Urinary bladder (tissue), 4 donors: Measurements from ENCODE around the gene STK32B. TPM values are rescaled to one million over a fixed set of nuclear protein-coding genes. Genes with fewer than 3 reads are reported as not detected.

Source experiments
- DNase-seq: peaks from one replicate; pipeline ENCODE4 v3.0.0-alpha.2; 2015; ENCODE audit errors: extremely low spot score
- H3K27ac ChIP-seq: one replicate; pipeline ENCODE4 v1.5.1; 2013; ENCODE audit warnings: low read depth, mild to moderate bottlenecking, moderate library complexity
- H3K36me3 ChIP-seq: one replicate; pipeline ENCODE4 v1.6.1; 2013; ENCODE audit warnings: mild to moderate bottlenecking, moderate library complexity; ENCODE audit not compliant: insufficient read depth
- H3K4me1 ChIP-seq: one replicate; pipeline ENCODE4 v1.6.1; 2013; ENCODE audit warnings: mild to moderate bottlenecking, moderate library complexity; ENCODE audit not compliant: insufficient read depth
- H3K4me3 ChIP-seq: one replicate; pipeline ENCODE4 v1.5.1; 2013; ENCODE audit warnings: low read depth, low read length
- WGBS: extraction: QIAGEN DNeasy Blood & Tissue Kit; methylation state at CpG from one replicate; pipeline ENCODE4 v1.1.7; 2013; 5-methylcytosine and 5-hydroxymethylcytosine counted together
- polyA plus RNA-seq: library from polyadenylated mRNA; stranded (reverse); fragments of 200-250 nt; gene quantifications from one replicate; pipeline ENCODE4 v1.2.3, GENCODE V29; 2013
- total RNA-seq: library from RNA; depleted of rRNA; stranded (reverse); fragments of >200 nt; gene quantifications from one replicate; pipeline ENCODE4 v1.2.3, GENCODE V29; 2014
- donor health status: healthy with polysubstance abuse.
- donor health status: healthy.

The STK32B gene
- total and polyA plus RNA-seq, 2 donors: 2.1 to 12.1 TPM

DNA sequence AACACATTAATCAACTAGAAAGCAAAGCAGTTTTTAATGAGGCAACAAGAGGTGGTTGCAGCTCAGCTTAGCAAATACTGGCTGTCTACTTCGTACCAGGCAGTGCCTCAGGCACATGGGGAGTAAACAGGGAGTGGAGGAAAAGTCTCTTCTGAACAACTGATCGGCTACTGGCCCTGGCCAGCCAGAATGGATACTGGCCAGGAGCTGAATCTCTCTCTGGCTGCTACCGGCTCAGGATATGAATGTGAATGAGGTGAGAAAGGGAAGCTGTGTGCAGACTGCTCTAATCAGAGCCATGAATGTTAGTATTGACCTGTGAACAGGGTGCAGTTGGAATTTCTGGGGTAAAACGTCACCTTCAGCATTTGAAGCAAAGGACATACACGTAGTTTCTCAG, 77.3 kb downstream of the STK32B start:
- no peak overlapping the region for H3K27ac ChIP-seq
- no peak for DNase-seq

DNA sequence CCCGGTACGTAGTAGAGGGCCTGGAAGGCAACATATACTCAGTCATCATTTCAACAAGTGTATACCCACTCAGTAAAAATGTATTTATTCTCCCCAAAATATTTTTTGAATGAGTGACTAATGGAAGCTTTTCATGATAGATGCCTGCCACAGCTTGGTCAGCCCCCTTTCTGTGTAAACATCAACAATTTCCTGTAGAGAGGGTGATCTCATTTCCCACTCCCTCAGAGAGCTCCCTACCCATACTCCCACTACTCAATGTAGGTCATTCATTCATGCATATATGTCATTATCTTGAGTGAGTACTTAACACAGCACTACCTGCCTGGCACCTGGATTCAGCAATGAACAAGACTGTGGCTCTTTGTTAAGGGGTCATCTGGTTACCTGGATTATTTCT, 81.9 kb downstream of the STK32B start:
- DNase-seq: no peak
- Histone ChIP-seq H3K4me1 (no peaks in the 10 kb centered on the region), H3K27ac (no peak overlapping the region), H3K4me3 (no peak overlapping the region), H3K36me3 (no peaks in the 10 kb centered on the region)
- 89% methylated on average over 2 of the region's 2 CpGs for WGBS

More for the DNA sequence above, 77.3 kb downstream of the STK32B start:
- Histone ChIP-seq H3K36me3 (no peaks in the 10 kb centered on the region), H3K4me1 (no peaks in the 10 kb centered on the region), H3K4me3 (no peak overlapping the region)
- WGBS: 62% methylated on average over 5 of the region's 5 CpGs

DNA sequence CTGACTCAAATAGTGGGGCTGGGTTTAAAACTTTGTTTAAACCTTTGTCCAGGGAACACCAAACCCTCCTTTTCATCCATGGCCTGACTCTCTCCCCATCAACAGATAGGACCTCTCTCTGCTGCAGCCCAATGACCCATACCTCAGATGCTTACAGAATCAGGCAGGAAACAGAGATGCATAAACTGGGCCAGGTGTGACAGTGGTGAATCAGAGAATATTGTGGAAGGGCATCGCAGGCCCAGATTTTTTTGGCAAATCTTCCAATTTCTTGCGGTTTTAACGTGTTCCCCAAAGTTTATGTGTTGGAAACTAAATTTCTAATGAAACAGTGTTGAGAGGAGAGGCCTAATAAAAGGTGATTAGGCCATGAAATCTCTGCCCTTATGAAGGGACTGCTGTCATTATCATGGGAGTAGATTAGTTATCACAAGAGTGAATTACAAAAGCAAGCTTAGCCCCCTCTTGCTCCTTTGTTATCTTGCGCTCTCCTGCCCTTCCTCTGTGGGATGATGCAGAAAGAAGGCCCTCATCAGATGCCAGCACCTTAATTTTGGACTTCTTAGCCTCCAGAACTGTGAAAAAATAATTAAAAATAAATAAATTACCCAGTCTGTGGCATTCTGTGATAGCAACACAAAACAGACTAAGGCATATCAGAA, 82.8 kb downstream of the STK32B start:
- Histone ChIP-seq H3K27ac (no peak overlapping the region), H3K4me3 (no peak overlapping the region), H3K4me1 (no peaks in the 10 kb centered on the region), H3K36me3 (no peaks in the 10 kb centered on the region)
- DNase-seq: no peak
- WGBS: 78% methylated on average over 4 of the region's 4 CpGs

DNA sequence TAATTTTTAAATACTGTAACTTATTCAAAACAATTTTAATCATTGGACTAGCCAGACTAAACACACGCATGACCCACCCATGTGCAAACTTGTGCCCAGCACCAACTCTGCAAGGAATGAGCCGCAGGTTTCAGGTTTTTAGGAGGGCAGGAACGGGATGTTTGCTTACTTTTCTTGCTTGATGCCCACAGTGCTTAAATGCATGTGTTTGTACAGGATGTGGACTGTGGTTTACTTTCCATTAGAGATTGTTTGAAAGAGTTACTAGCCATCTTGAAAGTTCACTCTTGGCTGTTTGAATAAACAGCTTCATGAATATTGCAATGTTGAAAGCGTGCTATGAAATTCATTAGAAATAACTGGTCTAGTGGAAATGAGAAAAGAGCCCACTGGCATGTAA, 83.3 kb downstream of the STK32B start:
- WGBS: 84% methylated on average over 4 of the region's 4 CpGs
- no peaks in the 10 kb centered on the region for H3K4me1 ChIP-seq
- no peak overlapping the region for H3K4me3 ChIP-seq
- no peak for DNase-seq
- H3K36me3 ChIP-seq: no peaks in the 10 kb centered on the region
- no peak overlapping the region for H3K27ac ChIP-seq

DNA sequence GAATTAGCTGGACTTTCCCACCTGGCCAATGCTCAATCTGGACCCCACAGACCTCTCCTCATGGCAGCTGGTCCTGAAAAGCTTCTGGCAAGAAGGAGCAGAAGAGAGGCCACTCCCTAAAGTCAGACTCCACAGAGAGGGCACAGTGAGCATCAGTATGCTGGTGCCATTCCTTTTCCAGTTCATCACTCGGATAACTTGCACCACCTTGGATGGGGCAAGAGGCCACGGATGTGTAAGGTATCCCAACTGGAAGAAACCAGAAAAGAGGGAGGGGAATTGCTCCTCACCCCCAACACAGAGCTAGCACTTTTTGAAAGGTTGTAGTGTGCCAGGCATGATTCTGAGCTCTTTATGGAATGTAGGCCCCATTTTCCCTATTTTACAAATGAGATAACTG, 85.9 kb downstream of the STK32B start:
- Histone ChIP-seq H3K36me3 (no peaks in the 10 kb centered on the region), H3K4me3 (no peak overlapping the region), H3K27ac (no peak overlapping the region), H3K4me1 (no peaks in the 10 kb centered on the region)
- 94% methylated on average over 2 of the region's 2 CpGs for WGBS
- DNase-seq: no peak

DNA sequence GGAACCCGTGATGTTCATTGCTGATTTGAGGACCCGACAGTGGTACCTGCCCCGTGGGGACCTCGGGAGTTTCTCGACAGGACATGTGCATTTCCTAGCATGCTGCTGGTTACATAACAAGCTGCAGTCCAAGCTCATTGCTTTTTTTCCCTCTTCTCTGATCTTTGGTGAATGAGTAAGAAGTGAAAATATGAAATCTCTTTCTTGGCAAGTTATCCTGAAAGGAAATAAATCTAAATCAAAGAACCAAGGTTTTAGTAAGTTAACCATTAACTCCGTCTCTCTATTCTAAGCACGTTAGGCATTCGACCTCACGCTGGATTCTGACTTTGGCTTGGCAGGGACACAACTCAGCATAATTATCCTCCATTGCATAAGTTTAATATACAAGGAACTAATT, 86.6 kb downstream of the STK32B start:
- Histone ChIP-seq H3K4me3 (no peak overlapping the region), H3K36me3 (no peaks in the 10 kb centered on the region), H3K4me1 (no peaks in the 10 kb centered on the region), H3K27ac (no peak overlapping the region)
- no peak for DNase-seq
- 55% methylated on average over 9 of the region's 9 CpGs for WGBS

DNA sequence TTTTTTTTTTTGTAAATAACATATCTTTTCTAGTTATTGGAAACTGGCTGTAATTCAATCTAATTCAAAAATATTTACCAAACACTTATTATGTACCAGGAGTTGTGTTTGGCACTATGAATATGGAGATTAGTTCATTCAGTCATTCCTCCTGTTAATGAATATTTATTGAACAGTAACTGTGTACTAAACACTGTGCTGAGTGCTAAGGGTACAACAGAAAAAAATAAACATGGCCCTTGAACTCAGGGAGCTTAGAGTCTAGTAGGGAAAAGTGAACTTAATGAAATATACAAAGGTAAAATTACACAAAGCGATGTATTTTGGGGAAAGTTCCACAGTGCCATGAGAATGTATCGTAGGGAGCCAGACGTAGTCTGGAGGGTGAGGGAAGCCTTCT, 87.1 kb downstream of the STK32B start:
- no peak for DNase-seq
- Histone ChIP-seq H3K27ac (no peak overlapping the region), H3K4me1 (no peaks in the 10 kb centered on the region), H3K36me3 (no peaks in the 10 kb centered on the region), H3K4me3 (no peak overlapping the region)
- 97% methylated on average over 3 of the region's 3 CpGs for WGBS

DNA sequence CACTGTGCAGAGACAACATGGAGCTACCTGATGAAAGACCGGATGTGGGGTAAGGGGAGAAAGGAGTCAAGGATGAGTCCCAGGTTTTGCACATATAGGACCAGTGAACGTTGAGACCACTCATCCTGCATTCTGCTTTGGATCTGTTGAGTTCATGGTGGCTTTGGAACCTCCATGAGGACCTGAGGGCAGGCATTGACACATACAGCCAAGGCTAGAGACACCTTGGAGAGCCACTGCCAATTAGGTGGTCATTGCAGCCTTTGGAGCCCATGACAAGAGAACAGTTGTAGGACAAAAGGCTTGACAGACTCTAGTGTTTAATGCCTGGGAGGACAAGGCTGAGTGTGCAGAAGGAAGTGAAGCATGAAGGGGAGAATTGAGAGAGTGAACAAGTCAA, 87.9 kb downstream of the STK32B start:
- no peaks in the 10 kb centered on the region for H3K36me3 ChIP-seq
- no peak overlapping the region for H3K4me3 ChIP-seq
- no peak overlapping the region for H3K27ac ChIP-seq
- H3K4me1 ChIP-seq: no peaks in the 10 kb centered on the region
- no peak for DNase-seq
- WGBS: 88% methylated on average over 2 of the region's 2 CpGs

DNA sequence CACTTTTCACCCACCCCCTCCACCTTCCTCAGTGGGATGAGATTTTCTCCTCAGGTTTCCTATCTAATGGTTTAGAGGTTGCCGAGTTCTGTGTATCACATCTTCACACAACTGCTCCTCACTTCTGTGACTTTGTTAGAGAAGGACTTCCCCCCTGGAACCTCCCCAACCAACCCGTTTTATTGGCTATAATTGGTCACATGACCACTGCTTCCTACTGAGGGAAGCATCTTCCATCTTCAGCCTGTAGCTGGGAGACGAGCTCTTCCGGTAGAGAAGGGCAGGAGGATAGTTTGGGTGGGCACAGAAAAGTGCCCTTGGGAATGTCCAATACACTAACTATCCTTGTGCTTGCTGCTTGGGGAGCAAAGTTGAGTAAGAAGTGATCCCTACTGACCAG, 90.5 kb downstream of the STK32B start:
- Histone ChIP-seq H3K36me3 (no peaks in the 10 kb centered on the region), H3K27ac (no peak overlapping the region), H3K4me3 (no peak overlapping the region), H3K4me1 (no peaks in the 10 kb centered on the region)
- WGBS: 92% methylated on average over 4 of the region's 4 CpGs
- DNase-seq: no peak

DNA sequence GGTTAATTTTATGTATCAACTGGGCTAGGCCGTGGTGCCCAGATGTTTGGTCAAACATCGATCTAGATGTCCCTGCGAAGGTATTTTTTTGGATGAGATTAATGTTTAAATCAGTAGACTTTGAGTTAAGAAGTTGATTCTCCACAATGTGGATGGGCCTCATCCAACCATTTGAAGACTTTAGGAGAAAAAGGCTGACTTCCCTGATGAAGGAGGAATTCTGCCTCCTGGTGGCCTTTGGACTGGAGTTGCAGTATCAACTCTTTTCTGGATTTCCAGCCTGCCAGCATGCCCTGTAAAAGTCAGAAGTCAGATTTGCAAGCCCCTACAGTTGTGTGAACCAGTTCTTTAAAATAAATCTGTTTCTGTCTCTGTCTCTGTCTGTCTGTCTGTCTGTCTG, 91.4 kb downstream of the STK32B start:
- H3K27ac ChIP-seq: no peak overlapping the region
- H3K36me3 ChIP-seq: no peaks in the 10 kb centered on the region
- no peak for DNase-seq
- 86% methylated on average over 3 of the region's 3 CpGs for WGBS
- no peaks in the 10 kb centered on the region for H3K4me1 ChIP-seq
- no peak overlapping the region for H3K4me3 ChIP-seq

DNA sequence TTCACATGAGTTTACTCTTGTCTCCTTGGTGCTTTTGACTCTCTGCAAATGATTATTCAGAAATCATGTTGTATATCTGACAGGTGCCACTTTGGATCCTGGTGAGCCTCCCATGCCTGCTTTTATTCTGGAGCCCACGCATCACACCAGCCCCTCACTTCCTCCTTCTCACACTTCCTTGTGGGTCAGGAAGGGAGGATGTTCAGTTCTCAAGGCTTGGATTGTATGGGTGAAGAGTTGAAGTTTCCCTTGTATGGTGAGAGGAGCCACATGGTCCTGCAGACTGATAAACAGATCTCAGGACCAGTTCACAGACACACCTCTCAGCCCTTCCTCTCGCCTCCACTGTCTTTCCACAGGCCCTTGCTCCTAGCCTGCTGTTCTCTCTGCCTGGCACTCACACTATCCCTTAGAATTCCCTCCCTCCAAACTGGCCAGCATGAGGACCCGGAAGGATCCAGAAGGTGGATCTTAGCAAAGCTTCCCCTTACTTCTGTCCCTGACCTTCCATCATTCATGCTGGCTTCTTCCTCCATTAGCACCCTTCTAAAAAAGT, 92.1 kb downstream of the STK32B start:
- no peak overlapping the region for H3K4me3 ChIP-seq
- WGBS: 88% methylated on average over 3 of the region's 3 CpGs
- H3K27ac ChIP-seq: no peak overlapping the region
- no peaks in the 10 kb centered on the region for H3K4me1 ChIP-seq
- H3K36me3 ChIP-seq: no peaks in the 10 kb centered on the region
- no peak for DNase-seq

DNA sequence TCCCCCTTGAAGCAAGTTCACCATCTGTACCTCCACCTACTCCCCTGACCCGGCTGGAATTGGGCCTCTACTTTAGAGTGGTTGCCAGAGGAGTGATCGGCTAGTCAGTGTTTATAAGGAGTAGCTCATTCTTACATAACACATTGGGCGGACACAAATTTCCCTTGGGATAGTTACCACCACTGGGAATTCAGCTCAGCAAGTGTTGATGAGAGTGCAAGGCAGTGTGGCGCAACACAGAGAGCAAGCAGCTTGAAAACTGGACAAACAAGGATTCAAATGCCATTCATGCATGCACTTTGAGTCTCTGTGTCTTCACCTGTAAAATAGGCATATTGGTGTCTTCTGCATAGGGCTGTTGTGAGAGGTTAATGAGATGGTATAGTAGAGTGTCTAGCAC, 92.7 kb downstream of the STK32B start:
- 75% methylated on average over 4 of the region's 4 CpGs for WGBS
- Histone ChIP-seq H3K27ac (no peak overlapping the region), H3K36me3 (no peaks in the 10 kb centered on the region), H3K4me1 (no peaks in the 10 kb centered on the region), H3K4me3 (no peak overlapping the region)
- no peak for DNase-seq

DNA sequence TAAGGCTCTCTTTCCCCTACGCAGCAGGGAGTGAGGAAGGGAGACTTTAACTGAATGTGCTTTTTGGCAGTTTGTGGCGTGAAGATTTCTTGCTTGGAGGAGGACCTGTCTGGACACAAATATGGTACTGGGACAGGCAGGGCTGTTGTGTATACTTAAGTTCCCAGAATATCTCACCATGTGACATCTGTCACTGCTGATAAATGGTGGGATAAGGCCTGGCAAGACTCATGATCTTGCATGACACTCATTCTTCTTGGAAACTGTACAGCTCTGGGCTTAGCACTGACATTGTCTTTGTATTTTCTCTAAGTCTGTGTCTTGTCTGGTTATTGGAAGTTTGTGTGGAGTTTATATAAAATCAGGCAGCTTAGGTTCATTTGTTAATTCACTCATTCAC, 93.1 kb downstream of the STK32B start:
- 80% methylated on average over 2 of the region's 2 CpGs for WGBS
- H3K4me1 ChIP-seq: no peaks in the 10 kb centered on the region
- no peaks in the 10 kb centered on the region for H3K36me3 ChIP-seq
- no peak overlapping the region for H3K27ac ChIP-seq
- DNase-seq: no peak
- no peak overlapping the region for H3K4me3 ChIP-seq

DNA sequence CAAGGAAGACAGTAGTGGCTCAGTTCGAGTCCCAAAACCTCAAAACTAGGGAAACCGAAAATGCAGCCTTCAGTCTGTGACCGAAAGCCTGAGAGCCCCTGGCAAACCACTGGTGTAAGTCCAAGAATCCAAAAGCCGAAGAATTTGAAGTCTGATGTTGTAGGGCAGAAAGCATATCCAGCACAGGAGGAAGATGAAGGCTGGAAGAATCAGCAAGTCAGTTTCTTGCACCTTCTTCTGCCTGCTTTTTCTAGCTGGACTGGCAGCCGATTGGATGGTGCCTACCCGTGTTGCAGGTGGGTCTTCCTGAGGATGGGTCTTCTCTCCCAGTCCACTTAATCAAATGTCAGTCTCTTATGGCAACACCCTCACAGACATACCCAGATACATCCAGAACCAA, 95.0 kb downstream of the STK32B start:
- Histone ChIP-seq H3K4me1 (no peaks in the 10 kb centered on the region), H3K27ac (no peak overlapping the region), H3K4me3 (no peak overlapping the region), H3K36me3 (no peaks in the 10 kb centered on the region)
- WGBS: 77% methylated on average over 6 of the region's 6 CpGs
- DNase-seq: no peak

DNA sequence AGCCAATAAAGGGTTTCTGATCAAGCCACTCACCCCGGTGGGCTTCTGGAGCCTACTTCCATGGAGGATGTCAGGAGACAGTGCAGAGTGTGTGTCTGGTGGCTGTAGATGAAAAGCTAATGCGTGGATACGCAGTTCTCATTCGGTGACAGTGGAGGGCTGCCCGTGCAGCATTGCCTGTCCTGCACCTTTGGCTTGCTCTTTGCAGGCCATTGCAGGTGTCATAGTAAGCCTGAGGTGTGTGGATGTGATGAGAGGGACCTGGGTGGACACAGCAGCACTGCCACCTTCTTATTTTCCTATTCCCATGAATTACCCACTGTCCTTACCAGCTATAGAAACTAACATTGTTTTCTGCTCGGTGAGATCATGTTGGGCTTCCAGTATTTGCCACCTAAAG, 101.2 kb downstream of the STK32B start:
- 81% methylated on average over 6 of the region's 6 CpGs for WGBS
- Histone ChIP-seq H3K27ac (no peak overlapping the region), H3K4me1 (no peaks in the 10 kb centered on the region), H3K36me3 (no peaks in the 10 kb centered on the region), H3K4me3 (no peak overlapping the region)
- no peak for DNase-seq
